Activated naive CD4-positive, alpha-beta T cell treated with anti-CD3 and anti-CD28 coated beads, Interleukin-2, amount 50 U/mL, for 16 hours (primary cell): Measurements from ENCODE around the gene KCNE2.
"Not testable (repeated sequence)": the region's sequence is repeated elsewhere in the genome, so short reads cannot be mapped to it uniquely, and the experiment has no call there.

Source experiments
- DNase-seq: peaks from one replicate; pipeline ENCODE4 v3.0.0-alpha.2; 2020

Gene KCNE2

GRCh38 chr21:34417448-34418077 is 53.8 kb downstream of the KCNE2 start:
- DNase-seq = not testable (repeated sequence)
